ENCODE data around the gene GID4.

DNA sequence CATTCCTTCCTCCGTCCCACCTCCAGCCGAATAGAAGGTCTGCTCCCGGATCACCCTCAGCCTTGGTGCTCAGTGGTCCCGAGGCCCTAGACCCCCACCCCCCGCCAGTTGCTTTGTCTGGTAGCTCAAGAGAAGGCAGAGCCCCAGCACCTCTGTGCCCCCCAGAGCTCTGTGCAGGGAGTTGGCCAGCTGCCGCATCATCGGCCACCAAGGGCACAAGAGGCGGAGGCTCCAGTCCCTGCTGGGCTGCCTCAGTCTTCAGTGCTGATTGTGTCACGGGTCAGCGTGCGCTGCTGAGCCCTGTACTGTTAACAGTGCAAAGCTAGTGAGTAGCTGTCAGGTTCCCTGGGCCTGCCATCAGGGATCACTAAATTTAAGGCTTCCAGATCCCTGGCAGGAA, 26.3 kb downstream of the GID4 start:
- TF ChIP-seq POLR2A (IDR thresholded peaks at IDR 0.05), result no peak
- TF ChIP-seq, protein P1, sequence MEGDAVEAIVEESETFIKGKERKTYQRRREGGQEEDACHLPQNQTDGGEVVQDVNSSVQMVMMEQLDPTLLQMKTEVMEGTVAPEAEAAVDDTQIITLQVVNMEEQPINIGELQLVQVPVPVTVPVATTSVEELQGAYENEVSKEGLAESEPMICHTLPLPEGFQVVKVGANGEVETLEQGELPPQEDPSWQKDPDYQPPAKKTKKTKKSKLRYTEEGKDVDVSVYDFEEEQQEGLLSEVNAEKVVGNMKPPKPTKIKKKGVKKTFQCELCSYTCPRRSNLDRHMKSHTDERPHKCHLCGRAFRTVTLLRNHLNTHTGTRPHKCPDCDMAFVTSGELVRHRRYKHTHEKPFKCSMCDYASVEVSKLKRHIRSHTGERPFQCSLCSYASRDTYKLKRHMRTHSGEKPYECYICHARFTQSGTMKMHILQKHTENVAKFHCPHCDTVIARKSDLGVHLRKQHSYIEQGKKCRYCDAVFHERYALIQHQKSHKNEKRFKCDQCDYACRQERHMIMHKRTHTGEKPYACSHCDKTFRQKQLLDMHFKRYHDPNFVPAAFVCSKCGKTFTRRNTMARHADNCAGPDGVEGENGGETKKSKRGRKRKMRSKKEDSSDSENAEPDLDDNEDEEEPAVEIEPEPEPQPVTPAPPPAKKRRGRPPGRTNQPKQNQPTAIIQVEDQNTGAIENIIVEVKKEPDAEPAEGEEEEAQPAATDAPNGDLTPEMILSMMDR (IDR thresholded peaks at IDR 0.05 in 4 of 5, conservative IDR thresholded peaks at IDR 0.05 in 1 of 5), result no peak
